Measurements from ENCODE around the gene HPSE2. TPM values are rescaled to one million over a fixed set of nuclear protein-coding genes. Genes with fewer than 3 reads are reported as not detected.

Gene HPSE2
- total RNA-seq, 6 experiments from 2014 or later: 0.05 to 0.09 TPM; not detected in 4

GRCh38 chr10:99123336-99123735 lies 112.3 kb downstream of the HPSE2 start:
- Mint-ChIP-seq H3K36me3 (ENCODE audit: low read depth) (no peaks in the 10 kb centered on the region), H3K27ac (no peak overlapping the region), H3K27me3 (ENCODE audit: insufficient read depth) (peaks cover 4% of the 10 kb centered on the region; the same call in 1 of the 2 replicates), H3K4me3 (no peak overlapping the region), H3K9me3 (peaks cover 6% of the 10 kb centered on the region; the same call in 1 of the 2 replicates), H3K4me1 (ENCODE audit: low read depth) (no peaks in the 10 kb centered on the region)
- no peak for TF ChIP-seq CTCF (IDR thresholded peaks at IDR 0.05)
- DNase-seq: no peak

- H3K27ac Mint-ChIP-seq: no peak overlapping the region
- no peaks in the 10 kb centered on the region for H3K36me3 Mint-ChIP-seq (ENCODE audit: low read depth)
- H3K4me1 Mint-ChIP-seq (ENCODE audit: low read depth): no peaks in the 10 kb centered on the region
- H3K27me3 Mint-ChIP-seq (ENCODE audit: insufficient read depth): peaks cover 4% of the 10 kb centered on the region; the same call in 1 of the 2 replicates
- DNase-seq: no peak
- no peak overlapping the region for H3K4me3 Mint-ChIP-seq
- TF ChIP-seq CTCF (IDR thresholded peaks at IDR 0.05): no peak
- H3K9me3 Mint-ChIP-seq: no peaks in the 10 kb centered on the region; the same call in 1 of the 2 replicates
Measured at GRCh38 chr10:99119258-99119748, 116.3 kb downstream of the HPSE2 start.

- Mint-ChIP-seq H3K27ac (no peak overlapping the region), H3K36me3 (ENCODE audit: low read depth) (no peaks in the 10 kb centered on the region), H3K4me1 (ENCODE audit: low read depth) (no peaks in the 10 kb centered on the region), H3K4me3 (no peak overlapping the region), H3K9me3 (no peaks in the 10 kb centered on the region; the same call in 1 of the 2 replicates), H3K27me3 (ENCODE audit: insufficient read depth) (peaks cover 6% of the 10 kb centered on the region; the same call in 1 of the 2 replicates)
- DNase-seq: no peak
- TF ChIP-seq CTCF (IDR thresholded peaks at IDR 0.05): no peak
Measured at GRCh38 chr10:99115703-99116102, 119.9 kb downstream of the HPSE2 start.

- no peak for DNase-seq
- peaks cover 9% of the 10 kb centered on the region; the same call in 1 of the 2 replicates for H3K9me3 Mint-ChIP-seq
- no peak for TF ChIP-seq CTCF (IDR thresholded peaks at IDR 0.05)
- no peak overlapping the region for H3K27ac Mint-ChIP-seq
- no peaks in the 10 kb centered on the region for H3K27me3 Mint-ChIP-seq (ENCODE audit: insufficient read depth)
- no peaks in the 10 kb centered on the region for H3K4me1 Mint-ChIP-seq (ENCODE audit: low read depth)
- no peaks in the 10 kb centered on the region for H3K36me3 Mint-ChIP-seq (ENCODE audit: low read depth)
- no peak overlapping the region for H3K4me3 Mint-ChIP-seq
Measured at GRCh38 chr10:99085358-99085757, 150.3 kb downstream of the HPSE2 start.

GRCh38 chr10:99084161-99084560 lies 151.5 kb downstream of the HPSE2 start:
- DNase-seq: no peak
- H3K36me3 Mint-ChIP-seq (ENCODE audit: low read depth): no peaks in the 10 kb centered on the region
- no peak overlapping the region for H3K4me3 Mint-ChIP-seq
- TF ChIP-seq CTCF (IDR thresholded peaks at IDR 0.05): no peak
- H3K9me3 Mint-ChIP-seq: peaks cover 9% of the 10 kb centered on the region; the same call in 1 of the 2 replicates
- no peaks in the 10 kb centered on the region for H3K27me3 Mint-ChIP-seq (ENCODE audit: insufficient read depth)
- H3K27ac Mint-ChIP-seq: no peak overlapping the region
- H3K4me1 Mint-ChIP-seq (ENCODE audit: low read depth): no peaks in the 10 kb centered on the region
